GM23338 (cell line): Measurements from ENCODE around the gene CDYL2. TPM values are rescaled to one million over a fixed set of nuclear protein-coding genes. Genes with fewer than 3 reads are reported as not detected.

Experiments used
- ATAC-seq: fragments of 200-7000 bp; cut with Tn5 transposase; 3 replicates; pipeline ENCODE4 v1.9.1; 2020
- DNase-seq: peaks from one replicate; pipeline ENCODE4 v3.0.0-alpha.2; 2015; ENCODE audit warnings: low spot score
- H2AFZ ChIP-seq: fragments of 200-600 bp; sonication (generic); 2 replicates; pipeline ENCODE4 v1.8.0; 2016; ENCODE audit warnings: antibody characterized with exemption, mild to moderate bottlenecking, moderate library complexity
- H3F3A ChIP-seq: fragments of 200-600 bp; sonication (generic); replicated peaks from 2 replicates; pipeline ENCODE4 v1.8.0; 2017; ENCODE audit warnings: antibody characterized with exemption, mixed run types, low read depth
- H3K27ac ChIP-seq: fragments of 200-600 bp; sonication (generic); 2 replicates; pipeline ENCODE4 v1.6.1; 2016; ENCODE audit warnings: low read depth
- H3K27me3 ChIP-seq: fragments of 200-600 bp; sonication (generic); 2 replicates; pipeline ENCODE4 v1.8.0; 2016; ENCODE audit warnings: mild to moderate bottlenecking, mixed run types, moderate library complexity; ENCODE audit not compliant: insufficient read depth
- H3K36me3 ChIP-seq: fragments of 200-600 bp; sonication (generic); 2 replicates; pipeline ENCODE4 v1.8.0; 2016; ENCODE audit warnings: mild to moderate bottlenecking; ENCODE audit not compliant: insufficient read depth
- H3K4me1 ChIP-seq: fragments of 200-600 bp; sonication (generic); 2 replicates; pipeline ENCODE4 v1.8.0; 2016; ENCODE audit warnings: mild to moderate bottlenecking, moderate library complexity; ENCODE audit not compliant: insufficient read depth
- H3K4me2 ChIP-seq: fragments of 200-600 bp; sonication (generic); 2 replicates; pipeline ENCODE4 v1.7.1; 2017; ENCODE audit warnings: mixed run types
- H3K4me3 ChIP-seq: fragments of 200-600 bp; sonication (generic); 2 replicates; pipeline ENCODE4 v1.6.1; 2016; ENCODE audit warnings: mixed run types
- H3K79me2 ChIP-seq: fragments of 200-600 bp; sonication (generic); replicated peaks from 2 replicates; pipeline ENCODE4 v1.8.0; 2017; ENCODE audit warnings: mild to moderate bottlenecking; ENCODE audit not compliant: insufficient read depth
- H3K9me2 ChIP-seq: fragments of 200-600 bp; sonication (generic); 2 replicates; pipeline ENCODE4 v1.8.0; 2017; ENCODE audit not compliant: insufficient read depth
- H4K20me1 ChIP-seq: fragments of 200-600 bp; sonication (generic); replicated peaks from 2 replicates; pipeline ENCODE4 v1.8.0; 2017; ENCODE audit warnings: mild to moderate bottlenecking; ENCODE audit not compliant: insufficient read depth
- H3K27ac Mint-ChIP-seq: 2 replicates; pipeline ENCODE4 v1.8.0; 2020; ENCODE audit warnings: inconsistent platforms, mild to moderate bottlenecking, moderate library complexity, mixed read lengths
- H3K27me3 Mint-ChIP-seq: 3 replicates; pipeline ENCODE4 v1.8.0; 2022; ENCODE audit warnings: low read depth, mild to moderate bottlenecking, moderate library complexity, mixed read lengths, inconsistent platforms; ENCODE audit not compliant: insufficient read depth, poor library complexity
- H3K36me3 Mint-ChIP-seq: 3 replicates; pipeline ENCODE4 v1.8.0; 2021; ENCODE audit warnings: low read depth, mild to moderate bottlenecking, inconsistent platforms, moderate library complexity, mixed read lengths
- H3K4me1 Mint-ChIP-seq: 3 replicates; pipeline ENCODE4 v1.8.0; 2020; ENCODE audit warnings: mild to moderate bottlenecking, inconsistent platforms, mixed read lengths
- H3K4me3 Mint-ChIP-seq: 3 replicates; pipeline ENCODE4 v1.8.0; 2021; ENCODE audit warnings: moderate library complexity, mild to moderate bottlenecking, inconsistent platforms, mixed read lengths
- H3K9me3 Mint-ChIP-seq: 3 replicates; pipeline ENCODE4 v1.8.0; 2020; ENCODE audit warnings: moderate library complexity, mild to moderate bottlenecking, inconsistent platforms, mixed read lengths
- CREB1 ChIP-seq: fragments of 250-450 bp; sonication (Bioruptor Pico); IDR thresholded peaks from 2 replicates; pipeline ENCODE4 v1.5.0; 2020; ENCODE audit warnings: low read depth, mild to moderate bottlenecking, moderate library complexity
- EZH2phosphoT487 ChIP-seq: fragments of 200-600 bp; sonication (generic); IDR thresholded peaks from one replicate; pipeline ENCODE4 v1.8.1; 2018; ENCODE audit warnings: antibody characterized with exemption; ENCODE audit not compliant: unreplicated experiment
- JUNB ChIP-seq: IDR thresholded peaks from one replicate; pipeline ENCODE4 v1.6.1; 2016; ENCODE audit warnings: antibody characterized with exemption; ENCODE audit not compliant: unreplicated experiment
- POLR2AphosphoS5 ChIP-seq: IDR thresholded peaks from 2 replicates; pipeline ENCODE4 v1.6.1; 2016; ENCODE audit warnings: antibody characterized with exemption, low read depth
- REST ChIP-seq: IDR thresholded peaks from one replicate; pipeline ENCODE4 v1.6.1; 2018; ENCODE audit warnings: antibody characterized with exemption; ENCODE audit not compliant: unreplicated experiment
- ZNF114 ChIP-seq: fragments of 250-450 bp; sonication (Bioruptor Pico); IDR thresholded peaks from 2 replicates; pipeline ENCODE4 v1.5.0; 2020; ENCODE audit warnings: mild to moderate bottlenecking, moderate library complexity
- ZNF331 ChIP-seq: fragments of 250-450 bp; sonication (Bioruptor Pico); IDR thresholded peaks from 2 replicates; pipeline ENCODE4 v1.5.0; 2020; ENCODE audit warnings: low read depth, mild to moderate bottlenecking, moderate library complexity
- ZNF462 ChIP-seq: fragments of 250-450 bp; sonication (Bioruptor Pico); IDR thresholded peaks from 2 replicates; pipeline ENCODE4 v1.5.0; 2020; ENCODE audit warnings: mild to moderate bottlenecking, moderate library complexity
- polyA plus RNA-seq: library from polyadenylated mRNA; unstranded; fragments of >200 nt; fragmentation: Nextera tagmentation; extraction: Ambion mirVana; gene quantifications from 2 replicates; pipeline ENCODE4 v1.2.1, GENCODE V29; 2016
- total RNA-seq: library from RNA; depleted of rRNA; stranded (reverse); fragments of >200 nt; shearing (Covaris generic); gene quantifications from 2 replicates; pipeline ENCODE4 v1.2.3, GENCODE V29; 2014

The CDYL2 gene
- total and polyA plus RNA-seq, 2 experiments from 2014 or later = 0.82 to 4.3 TPM

- Histone ChIP-seq H3K4me2 (no peak overlapping the region), H3F3A (no peaks in the 10 kb centered on the region), H3K4me3 (no peak overlapping the region), H2AFZ (no peak overlapping the region), H3K36me3 (no peaks in the 10 kb centered on the region), H3K27ac (no peak overlapping the region), H3K4me1 (no peaks in the 10 kb centered on the region), H4K20me1 (no peaks in the 10 kb centered on the region), H3K27me3 (no peaks in the 10 kb centered on the region), H3K9me2 (no peaks in the 10 kb centered on the region), H3K79me2 (no peaks in the 10 kb centered on the region)
- Mint-ChIP-seq H3K4me1 (peaks cover 8% of the 10 kb centered on the region), H3K4me3 (no peak overlapping the region), H3K27me3 (peaks cover 5% of the 10 kb centered on the region), H3K9me3 (peaks cover 12% of the 10 kb centered on the region), H3K27ac (no peak overlapping the region), H3K36me3 (no peaks in the 10 kb centered on the region; the same call in 2 of the 3 replicates)
- DNase-seq = no peak
- no peak for ATAC-seq
- TF ChIP-seq ZNF462 (CRISPR knock-in tag) (no peak), ZNF331 (CRISPR knock-in tag) (no peak), POLR2AphosphoS5 (no peak), CREB1 (no peak), ZNF114 (CRISPR knock-in tag) (no peak), EZH2phosphoT487 (no peak), REST (no peak), JUNB (no peak)
Measured at GRCh38 chr16:80608946-80609345, 195.5 kb downstream of the CDYL2 start.
